ENCODE data around the gene PARD6A. TPM values are rescaled to one million over a fixed set of nuclear protein-coding genes. Genes with fewer than 3 reads are reported as not detected.

The PARD6A gene, protein sequence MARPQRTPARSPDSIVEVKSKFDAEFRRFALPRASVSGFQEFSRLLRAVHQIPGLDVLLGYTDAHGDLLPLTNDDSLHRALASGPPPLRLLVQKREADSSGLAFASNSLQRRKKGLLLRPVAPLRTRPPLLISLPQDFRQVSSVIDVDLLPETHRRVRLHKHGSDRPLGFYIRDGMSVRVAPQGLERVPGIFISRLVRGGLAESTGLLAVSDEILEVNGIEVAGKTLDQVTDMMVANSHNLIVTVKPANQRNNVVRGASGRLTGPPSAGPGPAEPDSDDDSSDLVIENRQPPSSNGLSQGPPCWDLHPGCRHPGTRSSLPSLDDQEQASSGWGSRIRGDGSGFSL
- total RNA-seq: 5.5 and 6.1 TPM in 2 replicates

DNA sequence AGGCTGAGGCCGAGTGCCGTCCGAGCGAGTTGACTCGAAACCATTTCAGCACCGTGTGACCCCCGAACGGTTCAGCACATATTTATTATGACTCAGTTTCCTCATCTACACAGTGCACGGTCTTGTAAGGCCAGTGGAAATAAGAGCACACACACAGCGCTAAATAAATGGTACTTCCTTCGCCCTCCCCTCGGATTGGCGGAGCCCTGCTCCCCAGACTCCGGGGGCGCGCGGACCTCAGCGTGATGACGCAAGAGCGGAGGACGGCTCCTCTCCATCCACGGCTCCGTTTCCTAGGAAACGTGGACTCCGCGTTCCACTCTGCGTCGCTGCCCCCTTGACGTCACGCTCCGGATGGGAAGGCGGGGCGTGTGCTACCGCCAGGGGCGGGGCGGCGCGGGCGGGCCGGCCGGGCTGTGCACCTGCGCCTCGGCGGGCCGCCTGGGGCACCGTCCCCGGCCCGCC, at the start of gene PARD6A:
PARD6A (plus strand) TSS at position 397 of the 465 bp plus-strand sequence. CDS start 79 bp downstream, outside the sequence.
- peak; percentile 89 for DNase-seq (ENCODE audit: low read depth, low spot score)

DNA sequence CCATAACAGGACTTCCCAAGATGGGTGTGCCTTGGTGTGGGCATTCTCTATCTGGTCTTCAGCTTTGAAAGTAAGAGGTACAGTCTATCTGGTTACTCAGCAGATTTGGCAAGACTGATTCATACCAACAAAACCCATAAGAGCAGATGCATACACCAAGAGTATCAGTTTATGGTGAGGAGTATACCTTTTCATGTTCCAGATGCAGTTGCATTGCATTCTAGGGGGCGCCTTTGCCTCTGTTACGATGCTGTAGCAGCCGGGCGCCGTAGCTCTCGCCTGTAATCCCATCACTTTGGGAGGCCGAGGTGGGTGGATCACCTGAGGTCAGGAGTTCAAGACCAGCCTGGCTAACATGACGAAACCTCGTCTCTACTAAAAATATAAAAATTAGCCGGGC, 47.0 kb upstream of the PARD6A start:
- no peak for DNase-seq (ENCODE audit: low read depth, low spot score)

DNA sequence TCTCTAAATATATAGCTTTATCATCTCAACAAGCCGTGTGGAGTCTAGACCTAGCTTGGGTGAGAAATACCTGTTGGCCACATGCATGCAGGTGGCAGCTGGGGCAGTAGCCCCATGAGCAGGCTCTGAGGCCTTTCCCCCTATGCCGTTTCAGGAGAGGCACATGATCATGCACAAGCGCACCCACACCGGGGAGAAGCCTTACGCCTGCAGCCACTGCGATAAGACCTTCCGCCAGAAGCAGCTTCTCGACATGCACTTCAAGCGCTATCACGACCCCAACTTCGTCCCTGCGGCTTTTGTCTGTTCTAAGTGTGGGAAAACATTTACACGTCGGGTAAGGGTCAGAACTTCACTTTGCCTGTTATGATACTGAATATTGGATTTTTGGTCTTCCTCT, 32.5 kb upstream of the PARD6A start:
- DNase-seq (ENCODE audit: low read depth, low spot score): no peak

DNA sequence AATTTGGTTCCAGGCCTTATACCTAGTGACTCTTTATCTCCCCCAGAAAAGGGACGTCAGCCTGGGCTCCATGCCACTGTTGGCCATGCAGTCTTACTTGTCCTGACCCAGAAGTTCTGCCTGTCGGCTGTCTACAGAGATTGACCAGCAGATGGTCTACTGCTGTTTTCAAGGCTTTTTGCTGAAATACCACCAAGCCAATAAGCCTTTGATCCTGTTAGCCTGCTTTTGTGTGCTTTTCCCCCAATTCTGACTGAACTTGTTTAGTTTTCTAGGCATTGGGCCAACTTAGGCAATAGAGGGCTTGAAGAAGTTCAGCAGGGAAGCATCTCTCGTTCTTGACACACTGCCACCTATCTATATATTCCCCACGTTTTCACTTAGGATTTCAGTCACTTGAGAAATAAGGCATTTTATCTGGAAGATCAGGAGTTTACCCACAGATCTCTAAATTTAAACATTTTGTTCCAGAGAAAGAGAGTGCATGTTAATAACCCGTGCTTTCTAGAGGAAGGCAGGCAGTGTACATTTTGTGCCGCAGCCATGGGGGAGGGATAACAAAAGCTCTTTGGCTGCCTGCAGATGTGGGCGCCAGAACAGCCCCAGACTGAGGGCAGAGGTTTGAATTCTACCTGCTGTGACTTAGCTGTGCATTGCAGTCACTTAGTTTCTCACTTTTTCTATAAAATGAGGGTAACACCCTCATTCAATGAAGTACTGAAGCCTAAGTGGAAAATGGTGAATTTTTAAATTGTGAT, 28.2 kb upstream of the PARD6A start:
- no peak for DNase-seq (ENCODE audit: low read depth, low spot score)

DNA sequence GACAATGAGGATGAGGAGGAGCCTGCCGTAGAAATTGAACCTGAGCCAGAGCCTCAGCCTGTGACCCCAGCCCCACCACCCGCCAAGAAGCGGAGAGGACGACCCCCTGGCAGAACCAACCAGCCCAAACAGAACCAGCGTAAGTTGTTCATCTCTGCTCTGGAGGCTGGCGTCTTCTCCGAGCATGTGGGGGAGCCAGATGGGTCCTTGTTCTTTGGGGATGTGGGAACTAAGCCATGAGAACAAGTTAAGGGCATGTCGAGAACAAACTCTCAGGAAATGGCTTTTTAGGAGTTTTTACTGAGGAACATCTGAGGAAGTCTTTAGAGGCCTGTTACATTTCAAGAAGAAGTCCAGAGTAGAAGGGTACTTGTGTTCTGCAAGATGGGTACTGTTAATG, 24.0 kb upstream of the PARD6A start:
- DNase-seq (ENCODE audit: low read depth, low spot score): no peak

DNA sequence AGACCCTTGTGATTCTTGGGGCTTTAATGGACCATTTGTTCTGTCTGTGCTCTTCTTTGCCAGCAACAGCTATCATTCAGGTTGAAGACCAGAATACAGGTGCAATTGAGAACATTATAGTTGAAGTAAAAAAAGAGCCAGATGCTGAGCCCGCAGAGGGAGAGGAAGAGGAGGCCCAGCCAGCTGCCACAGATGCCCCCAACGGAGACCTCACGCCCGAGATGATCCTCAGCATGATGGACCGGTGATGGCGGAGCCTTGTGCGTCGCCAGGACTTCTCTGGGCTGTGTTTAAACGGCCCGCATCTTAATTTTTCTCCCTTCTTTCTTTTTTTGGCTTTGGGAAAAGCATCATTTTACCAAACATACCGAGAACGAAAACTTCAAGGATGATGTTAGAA, 23.1 kb upstream of the PARD6A start:
- no peak for DNase-seq (ENCODE audit: low read depth, low spot score)

DNA sequence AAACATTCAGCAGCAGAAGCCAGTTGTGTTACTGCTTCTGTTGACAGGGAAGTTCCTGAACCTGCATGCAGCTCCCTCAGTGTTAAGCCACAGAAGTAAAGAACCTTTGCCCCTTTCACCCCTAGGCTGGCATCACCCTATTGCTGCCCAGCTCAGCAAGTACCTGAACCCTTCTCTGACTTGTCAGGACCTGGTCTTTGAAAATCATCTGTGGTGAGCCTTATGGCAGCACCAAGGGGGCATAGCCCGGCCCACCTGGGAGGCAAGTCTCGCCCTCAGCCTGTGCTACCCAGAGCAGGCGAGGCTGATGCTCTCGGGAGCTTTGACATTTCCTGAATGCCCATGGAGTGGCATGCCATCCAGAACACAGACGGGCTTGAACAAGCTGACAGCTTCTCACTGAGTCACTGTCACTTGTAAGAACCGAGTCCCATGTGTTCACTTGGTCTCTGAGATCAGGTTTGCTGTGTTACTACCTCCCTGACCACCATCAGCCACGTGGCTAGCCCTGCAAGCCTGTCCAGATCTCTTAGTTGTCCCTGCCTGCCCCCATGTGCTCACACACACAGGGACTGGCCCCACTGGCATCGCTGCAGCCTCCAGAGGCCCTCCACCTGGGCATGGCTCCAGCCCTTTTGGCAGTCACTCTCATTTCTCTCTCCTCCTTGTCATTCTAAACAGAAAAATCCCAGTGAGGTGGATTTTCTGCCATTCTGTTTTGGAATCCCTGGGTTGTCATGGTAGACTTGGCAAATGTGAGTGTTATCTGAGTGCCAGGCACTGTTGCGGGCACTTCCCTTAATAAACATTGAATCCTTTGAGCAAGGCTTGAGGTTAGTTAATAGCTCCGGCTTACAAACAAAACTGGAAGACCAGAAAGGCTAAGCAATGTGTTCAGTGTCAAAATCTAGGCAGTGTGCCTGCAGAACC, 18.7 kb upstream of the PARD6A start:
- DNase-seq (ENCODE audit: low read depth, low spot score): no peak

DNA sequence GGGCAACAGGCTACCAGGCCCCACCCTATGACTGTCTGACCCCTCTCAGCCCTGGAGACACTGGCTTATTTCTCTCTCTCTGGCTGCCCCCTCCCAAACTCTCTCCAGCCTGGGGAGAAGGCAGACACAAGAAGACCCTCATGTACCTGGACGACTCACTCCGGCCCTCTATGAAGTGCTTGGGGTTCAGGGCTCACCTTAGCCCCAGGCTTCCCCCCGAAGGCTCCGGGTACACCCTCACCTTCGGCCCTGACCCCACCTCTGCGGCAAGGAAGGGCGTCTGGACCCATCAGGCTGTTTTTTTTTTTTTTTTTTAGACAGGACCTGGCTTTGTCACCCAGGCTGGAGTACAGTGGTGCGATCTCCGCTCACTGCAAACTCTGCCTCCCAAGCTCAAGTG, 16.7 kb upstream of the PARD6A start:
- DNase-seq (ENCODE audit: low read depth, low spot score): no peak

DNA sequence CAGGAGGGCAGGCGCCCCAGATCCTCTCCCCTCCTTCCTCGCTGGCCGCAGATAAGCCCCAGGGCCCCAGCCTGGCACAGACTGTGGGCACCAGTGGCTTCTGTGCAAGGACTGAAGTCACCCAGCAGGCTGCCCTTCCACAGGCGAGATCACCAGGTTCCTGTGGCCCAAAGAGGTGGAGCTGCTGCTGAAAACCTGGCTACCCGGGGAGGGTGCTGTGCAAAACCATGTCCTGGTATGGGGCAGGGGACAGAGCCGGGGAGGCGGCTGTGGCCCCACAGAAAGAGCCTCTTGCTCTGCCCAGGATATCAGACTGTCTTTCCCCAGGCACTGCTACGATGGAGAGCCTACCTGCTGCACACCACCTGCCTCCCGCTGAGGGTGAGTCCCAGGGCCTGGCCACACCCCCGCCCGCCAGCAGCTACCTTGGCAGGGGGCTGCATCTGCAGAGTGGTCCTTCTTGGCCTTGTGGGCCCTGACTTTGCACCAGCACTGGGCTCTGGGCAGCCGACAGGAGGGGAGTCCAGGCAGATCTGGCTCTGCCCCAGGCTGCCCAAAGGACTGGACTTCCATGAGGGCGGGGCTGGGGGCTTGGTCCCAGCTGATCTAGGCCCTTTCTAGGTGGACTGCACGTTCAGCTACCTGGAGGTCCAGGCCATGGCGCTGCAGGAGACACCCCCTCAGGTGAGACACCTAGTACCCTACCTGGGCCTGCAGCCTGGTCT, 15.2 kb upstream of the PARD6A start:
- no peak for DNase-seq (ENCODE audit: low read depth, low spot score)

DNA sequence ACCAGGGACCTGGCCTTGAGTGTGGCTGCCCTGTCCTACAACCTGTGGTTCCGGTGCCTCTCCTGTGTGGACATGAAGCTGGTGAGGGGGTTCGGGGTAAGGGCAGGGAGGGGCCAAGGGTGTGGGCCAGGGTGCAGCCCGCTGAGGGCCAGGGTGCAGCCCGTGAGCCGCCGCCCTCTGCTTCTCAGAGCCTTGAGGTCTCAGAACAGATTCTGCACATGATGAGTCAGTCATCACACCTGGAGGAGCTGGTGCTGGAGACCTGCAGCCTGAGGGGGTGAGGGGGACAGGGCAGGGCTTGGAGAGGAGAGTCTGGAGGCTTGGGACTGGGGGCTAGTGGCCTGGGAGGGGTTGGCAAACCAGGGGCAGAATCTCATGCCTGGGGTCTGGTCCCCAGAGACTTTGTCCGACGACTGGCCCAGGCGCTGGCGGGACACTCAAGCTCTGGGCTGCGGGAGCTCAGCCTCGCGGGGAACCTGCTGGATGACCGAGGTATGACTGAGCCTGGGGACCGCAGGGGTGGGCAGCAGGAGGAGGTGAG, 13.6 kb upstream of the PARD6A start:
- DNase-seq (ENCODE audit: low read depth, low spot score): no peak

DNA sequence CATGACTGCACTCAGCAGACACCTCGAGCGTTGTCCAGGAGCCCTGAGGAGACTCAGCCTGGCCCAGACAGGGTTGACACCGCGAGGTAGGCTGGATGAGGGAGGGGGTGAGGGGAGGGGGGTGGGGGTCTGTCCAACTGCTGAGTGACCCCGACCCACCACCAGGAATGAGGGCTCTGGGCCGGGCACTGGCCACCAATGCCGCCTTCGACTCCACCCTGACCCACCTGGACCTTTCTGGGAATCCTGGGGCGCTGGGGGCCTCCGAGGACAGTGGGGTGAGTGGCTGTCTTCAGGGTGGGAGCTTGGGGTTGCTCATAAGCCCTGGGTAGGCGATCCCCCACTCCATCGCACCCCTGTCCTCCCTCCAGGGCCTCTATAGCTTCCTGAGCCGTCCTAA, 13.1 kb upstream of the PARD6A start:
- DNase-seq (ENCODE audit: low read depth, low spot score): no peak

DNA sequence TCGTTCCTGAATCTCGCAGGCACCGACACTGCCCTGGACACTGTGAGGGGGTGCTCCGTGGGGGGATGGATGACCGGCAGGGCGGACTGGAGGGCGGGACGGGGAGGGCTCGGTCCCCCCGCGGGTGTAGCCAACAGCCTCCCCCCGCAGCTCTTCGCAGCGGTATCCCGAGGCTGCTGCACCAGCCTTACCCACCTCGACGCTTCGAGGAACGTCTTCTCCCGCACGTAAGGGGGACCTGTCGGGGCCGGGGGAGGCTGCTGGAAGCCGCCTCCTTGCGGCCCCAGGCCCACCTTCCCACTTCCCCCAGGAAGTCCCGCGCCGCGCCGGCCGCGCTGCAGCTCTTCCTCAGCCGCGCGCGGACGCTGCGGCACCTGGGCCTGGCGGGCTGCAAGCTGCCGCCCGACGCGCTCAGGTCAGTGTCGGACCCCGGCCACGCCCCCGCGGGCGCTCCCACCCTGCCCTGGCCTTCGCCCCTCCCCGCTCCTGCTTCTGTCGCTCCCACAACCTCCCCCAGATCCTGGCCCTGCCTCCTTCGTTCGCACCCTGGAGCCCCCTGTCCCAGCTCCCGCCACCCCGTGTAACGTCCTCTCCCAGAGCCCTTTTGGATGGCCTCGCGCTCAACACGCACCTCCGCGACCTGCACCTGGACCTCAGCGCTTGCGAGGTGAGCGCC, 12.5 kb upstream of the PARD6A start:
- no peak for DNase-seq (ENCODE audit: low read depth, low spot score)

DNA sequence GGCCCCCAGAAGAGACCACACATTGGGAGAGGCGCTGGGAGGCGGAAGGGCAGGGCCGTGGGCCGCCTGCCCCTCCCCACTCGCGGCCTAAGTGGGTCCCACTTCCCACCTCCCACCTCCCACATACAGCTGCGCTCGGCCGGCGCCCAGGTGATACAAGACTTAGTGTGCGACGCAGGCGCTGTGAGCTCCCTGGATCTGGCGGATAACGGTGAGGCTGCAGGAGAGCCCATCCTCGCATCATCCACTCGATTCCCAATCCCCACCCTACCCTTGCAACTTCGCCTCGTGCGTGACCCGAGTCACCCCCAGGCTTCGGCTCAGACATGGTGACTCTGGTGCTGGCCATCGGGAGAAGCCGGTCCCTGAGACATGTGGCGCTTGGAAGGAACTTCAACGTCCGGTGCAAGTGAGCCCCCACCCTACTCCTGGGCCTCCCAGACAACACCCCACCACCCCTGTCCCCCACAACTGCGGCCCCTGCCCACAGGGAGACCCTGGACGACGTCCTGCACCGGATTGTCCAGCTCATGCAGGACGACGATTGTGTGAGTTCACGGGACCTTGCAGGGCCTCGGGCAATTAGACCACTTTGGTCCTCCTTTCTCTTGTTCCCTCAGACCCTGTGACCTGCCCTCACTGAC, 11.9 kb upstream of the PARD6A start:
- DNase-seq (ENCODE audit: low read depth, low spot score): no peak

DNA sequence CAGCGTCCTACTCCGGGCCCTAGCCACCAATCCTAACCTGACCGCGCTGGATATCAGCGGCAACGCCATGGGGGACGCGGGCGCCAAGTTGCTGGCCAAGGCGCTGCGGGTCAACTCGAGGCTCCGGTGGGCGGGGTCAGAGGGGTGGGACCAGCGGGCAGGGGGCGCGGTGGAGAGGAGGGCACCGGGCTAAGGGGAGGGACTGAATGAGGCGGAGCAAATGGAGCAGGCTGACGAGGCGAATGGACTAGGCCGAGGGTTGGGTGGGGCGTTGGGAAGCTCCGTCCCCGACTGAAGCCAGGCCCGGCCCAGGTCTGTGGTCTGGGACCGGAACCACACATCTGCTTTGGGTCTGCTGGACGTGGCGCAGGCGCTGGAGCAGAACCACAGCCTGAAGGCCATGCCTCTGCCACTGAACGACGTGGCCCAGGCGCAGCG, 11.2 kb upstream of the PARD6A start:
- DNase-seq (ENCODE audit: low read depth, low spot score): no peak

DNA sequence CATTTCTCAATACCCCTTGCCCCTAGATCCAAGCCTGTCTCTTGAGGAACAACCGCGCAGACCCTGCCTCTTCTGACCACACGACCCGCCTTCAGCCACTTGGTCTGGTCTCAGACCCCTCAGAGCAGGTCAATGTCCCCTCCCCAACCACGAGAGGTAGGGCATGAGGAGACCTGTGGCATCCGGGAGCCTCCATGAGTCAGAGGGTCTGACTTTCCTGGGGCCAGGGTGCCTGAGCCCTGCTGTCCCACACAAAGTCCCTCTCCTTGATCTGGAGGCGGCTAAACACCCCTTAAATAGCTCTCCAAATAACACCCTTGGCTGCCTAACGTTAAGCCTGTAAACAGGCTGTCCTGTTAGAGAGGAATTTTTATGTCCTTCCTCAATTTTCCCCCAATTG, 10.7 kb upstream of the PARD6A start:
- DNase-seq (ENCODE audit: low read depth, low spot score): no peak

DNA sequence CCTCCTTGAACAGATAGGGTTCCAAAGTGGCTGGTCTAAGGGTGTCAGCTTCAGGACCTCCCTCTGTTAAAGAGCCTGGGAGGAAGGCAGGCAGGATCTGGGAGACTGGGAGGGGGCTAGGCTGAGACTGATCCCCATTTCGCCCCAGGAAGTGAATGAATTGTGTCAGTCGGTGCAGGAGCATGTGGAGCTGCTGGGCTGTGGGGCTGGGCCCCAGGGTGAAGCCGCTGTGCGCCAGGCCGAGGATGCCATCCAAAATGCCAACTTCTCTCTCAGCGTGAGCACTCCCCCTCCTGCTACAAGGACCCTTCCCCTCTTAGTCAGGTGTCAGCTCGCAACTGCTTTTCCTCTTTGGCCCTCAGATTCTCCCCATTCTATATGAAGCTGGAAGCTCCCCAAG, 9.7 kb upstream of the PARD6A start:
- DNase-seq (ENCODE audit: low read depth, low spot score): no peak

DNA sequence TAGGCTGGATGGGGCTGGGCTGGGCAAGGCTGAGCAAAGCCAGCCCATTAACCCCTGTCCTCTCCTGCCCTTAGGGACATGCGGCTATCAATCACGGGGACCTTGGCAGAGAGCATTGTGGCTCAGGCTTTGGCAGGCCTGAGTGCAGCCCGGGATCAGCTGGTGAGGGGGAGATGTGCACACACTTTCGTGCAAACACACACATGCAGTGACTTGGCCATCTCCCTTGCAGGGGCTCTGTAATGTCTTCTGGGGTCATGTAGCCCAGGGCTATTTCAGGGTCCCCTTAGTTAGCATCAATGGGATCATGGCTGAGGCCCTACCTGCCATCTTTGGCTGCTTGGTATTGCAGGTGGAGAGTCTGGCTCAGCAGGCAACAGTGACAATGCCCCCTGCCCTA, 8.9 kb upstream of the PARD6A start:
- DNase-seq (ENCODE audit: low read depth, low spot score): no peak

DNA sequence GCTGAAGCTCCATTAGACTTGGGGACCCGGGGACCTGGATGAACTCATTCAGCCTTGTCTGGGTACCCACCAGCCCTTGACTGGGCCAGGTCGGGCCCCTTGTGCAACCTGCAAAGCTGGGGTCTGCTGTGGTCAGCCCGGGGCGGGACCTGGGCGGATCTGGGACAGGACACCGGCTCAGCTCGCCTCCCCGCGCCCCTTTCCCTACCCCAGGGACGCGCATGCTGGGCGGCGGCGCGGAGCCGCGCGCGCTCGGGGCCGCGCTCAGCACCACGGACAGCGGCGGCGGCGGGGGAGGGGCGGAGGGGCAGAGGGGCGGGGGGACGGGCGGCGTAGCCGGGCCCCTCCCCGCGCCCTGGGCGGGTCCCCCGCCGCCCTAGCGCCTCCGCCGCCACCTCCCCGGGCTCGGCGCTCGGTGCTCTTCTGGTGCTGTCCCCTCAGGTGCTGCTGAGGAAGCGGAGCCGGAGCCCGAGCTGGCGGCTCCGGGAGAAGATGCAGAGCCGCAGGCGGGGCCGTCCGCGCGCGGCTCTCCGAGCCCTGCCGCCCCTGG, 8.1 kb upstream of the PARD6A start:
- DNase-seq (ENCODE audit: low read depth, low spot score): no peak

DNA sequence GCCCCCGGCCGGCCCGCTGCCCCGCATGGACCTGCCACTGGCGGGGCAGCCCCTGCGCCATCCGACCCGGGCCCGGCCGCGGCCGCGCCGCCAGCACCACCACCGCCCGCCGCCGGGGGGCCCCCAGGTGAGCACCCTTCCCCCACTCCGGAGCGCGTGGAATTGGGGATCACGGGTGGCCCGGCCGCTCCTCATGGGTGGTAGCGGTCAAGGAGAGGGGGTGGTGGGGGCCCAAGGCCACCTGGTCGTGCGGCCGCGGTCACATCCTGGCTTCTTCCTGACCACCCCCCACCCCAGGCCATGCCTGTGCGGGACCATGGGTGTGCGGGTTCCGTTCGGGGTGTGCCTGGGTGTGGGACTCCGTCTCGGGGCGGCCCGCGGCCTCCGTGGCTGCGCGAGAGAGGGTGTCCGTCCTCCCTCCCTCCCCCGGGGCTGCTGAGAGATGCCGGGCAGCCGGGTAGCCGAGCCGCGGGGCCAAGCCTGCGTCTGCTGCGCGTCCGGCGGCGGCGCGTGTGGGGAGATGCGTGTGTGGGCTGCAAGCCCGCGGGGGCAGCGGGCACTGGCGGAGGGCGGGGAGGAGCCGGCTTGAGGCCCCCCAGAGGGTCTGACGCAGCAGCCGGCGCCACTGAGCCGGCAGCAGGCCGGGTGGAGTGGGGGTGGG, 7.5 kb upstream of the PARD6A start:
- DNase-seq (ENCODE audit: low read depth, low spot score): no peak
